Stimulated activated CD4-positive, alpha-beta T cell treated with anti-CD3 and anti-CD28 coated beads, Interleukin-2, amount 100 ng/mL, for 48 hours (primary cell): Measurements from ENCODE around the gene KLHL9.
A peak's percentile ranks its signal among the peaks of the same experiment; 100 is the strongest.
"Not testable (repeated sequence)": the region's sequence is repeated elsewhere in the genome, so short reads cannot be mapped to it uniquely, and the experiment has no call there.

ENCODE experiments used
- DNase-seq, 2 donors: peaks; one replicate each; pipeline ENCODE4 v3.0.0-alpha.2; 2020

KLHL9 gene, protein sequence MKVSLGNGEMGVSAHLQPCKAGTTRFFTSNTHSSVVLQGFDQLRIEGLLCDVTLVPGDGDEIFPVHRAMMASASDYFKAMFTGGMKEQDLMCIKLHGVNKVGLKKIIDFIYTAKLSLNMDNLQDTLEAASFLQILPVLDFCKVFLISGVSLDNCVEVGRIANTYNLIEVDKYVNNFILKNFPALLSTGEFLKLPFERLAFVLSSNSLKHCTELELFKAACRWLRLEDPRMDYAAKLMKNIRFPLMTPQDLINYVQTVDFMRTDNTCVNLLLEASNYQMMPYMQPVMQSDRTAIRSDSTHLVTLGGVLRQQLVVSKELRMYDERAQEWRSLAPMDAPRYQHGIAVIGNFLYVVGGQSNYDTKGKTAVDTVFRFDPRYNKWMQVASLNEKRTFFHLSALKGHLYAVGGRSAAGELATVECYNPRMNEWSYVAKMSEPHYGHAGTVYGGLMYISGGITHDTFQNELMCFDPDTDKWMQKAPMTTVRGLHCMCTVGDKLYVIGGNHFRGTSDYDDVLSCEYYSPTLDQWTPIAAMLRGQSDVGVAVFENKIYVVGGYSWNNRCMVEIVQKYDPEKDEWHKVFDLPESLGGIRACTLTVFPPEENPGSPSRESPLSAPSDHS

DNA sequence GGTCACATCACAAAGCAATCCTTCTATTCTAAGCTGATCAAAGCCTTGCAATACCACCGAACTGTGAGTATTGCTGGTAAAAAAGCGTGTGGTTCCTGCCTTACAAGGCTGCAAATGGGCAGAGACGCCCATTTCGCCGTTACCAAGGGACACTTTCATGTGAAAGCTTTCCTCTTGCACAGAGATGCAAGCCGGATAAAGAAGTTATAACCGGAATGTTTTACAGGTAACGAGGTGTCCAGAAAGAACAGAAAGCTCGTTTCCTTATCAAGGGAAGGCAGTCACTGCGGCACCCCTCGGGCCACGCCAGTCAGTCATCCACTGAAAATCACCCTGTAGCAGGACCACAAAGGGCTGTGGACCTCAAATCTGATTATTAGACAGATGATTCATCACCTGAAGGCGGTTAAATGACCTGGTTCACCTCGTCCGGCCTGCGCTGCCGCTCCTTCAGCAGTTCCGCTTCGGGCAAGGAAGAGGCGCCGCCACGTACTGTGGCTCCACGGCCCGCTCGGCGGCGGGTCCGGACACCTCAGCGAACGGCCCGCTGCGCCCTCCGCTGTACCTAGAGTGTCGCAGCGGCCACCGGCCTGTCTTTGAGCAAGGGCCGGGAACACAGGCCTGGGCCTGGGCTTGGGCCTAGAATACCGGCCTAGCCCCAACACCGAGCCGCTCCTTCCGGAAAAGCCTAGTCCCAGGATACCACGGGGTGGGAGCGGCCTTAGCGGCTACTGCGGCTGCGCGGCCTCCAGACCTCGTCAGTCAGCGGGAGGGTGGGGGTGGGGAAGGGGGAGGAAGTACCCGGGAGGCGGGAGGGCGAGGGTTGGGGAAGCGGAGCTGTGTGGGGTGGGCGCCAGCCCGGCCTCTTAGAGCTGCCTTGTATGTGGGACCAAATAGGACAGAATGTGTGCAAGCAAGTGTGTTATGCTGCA, at the start of gene KLHL9:
Gene KLHL9 (minus strand): TSS at position 704 of the 932 bp plus-strand sequence. CDS start 545 bp downstream, at position 159.
- DNase-seq = peak; percentile 78 to 80

DNA sequence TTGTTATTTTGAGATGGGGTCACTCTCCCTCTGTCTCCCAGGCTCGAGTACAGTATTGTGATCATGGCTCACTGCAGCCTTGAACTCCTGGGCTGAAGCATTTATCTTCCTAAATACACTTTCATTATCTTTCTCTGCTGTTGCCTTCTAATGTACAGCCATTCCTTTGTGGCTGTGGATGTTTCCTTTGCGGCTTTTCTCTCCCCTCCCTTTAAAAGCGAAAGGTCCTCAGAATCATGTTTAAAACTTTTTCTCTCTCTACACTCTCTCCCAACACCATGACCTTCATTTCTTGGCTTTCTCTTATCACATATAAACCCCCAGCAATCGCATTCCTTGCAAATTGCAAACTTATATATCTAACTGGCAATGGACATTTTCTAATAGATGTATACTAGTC, 48.4 kb upstream of the KLHL9 start:
- no peak for DNase-seq

DNA sequence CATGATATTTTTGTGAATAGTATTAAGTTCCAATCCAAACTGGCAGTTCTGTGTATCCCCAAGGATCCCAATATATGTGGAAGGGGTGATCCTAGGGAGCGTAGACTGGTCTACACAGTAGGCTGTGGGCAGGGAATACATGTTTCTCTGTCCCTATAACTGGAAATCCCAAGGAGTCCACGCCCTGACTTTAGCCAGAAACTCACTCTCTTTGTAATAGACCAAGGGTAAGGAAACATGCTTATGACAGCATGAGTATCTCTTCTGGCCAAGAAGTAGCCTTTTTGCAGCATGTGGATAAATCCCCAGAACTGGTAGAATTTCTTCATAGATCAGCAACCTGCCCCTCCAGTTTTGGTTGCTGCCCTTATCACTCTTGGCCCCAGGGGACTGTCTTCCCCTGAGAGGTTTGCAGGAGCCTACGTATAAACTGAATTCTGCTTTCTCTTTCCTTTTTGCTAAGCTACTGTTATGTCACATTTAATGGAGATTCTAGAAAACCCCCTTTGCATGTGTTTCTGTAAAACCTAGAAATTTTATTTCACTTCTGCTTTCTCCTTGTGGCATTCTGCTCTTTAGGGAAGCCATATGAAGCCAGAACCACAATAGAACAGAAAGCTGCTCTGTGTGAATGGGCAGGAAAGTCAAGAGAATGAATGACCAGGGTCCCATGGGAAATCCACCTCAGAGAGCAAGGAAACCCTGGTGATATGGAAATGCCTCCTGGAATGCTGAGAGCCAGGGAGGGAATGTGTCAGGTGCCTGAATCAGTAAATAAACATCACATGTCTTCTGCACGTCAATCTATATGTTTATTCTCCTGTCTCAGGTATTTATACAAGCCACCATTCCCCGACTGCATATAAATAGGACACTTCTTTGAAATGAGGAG, 46.5 kb upstream of the KLHL9 start:
- DNase-seq = no peak

DNA sequence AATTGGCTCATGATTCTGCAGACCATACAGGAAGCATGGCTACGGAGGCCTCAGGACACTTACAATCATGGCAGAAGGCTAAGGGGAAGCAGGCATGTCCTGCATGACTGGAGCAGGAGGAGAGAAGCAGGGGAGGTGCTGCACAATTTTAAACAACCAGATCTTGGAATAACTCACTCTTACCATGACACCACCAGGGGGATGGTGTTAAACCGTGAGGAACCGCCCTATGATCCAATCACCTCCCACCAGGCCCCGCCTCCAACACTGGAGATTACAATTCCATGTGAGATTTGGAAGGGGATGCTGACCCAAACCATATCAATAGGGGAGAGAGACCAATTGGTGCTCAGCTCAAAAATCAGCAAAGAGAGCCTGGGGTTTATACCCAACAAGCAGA, 36.3 kb upstream of the KLHL9 start:
- DNase-seq = not testable (repeated sequence)

DNA sequence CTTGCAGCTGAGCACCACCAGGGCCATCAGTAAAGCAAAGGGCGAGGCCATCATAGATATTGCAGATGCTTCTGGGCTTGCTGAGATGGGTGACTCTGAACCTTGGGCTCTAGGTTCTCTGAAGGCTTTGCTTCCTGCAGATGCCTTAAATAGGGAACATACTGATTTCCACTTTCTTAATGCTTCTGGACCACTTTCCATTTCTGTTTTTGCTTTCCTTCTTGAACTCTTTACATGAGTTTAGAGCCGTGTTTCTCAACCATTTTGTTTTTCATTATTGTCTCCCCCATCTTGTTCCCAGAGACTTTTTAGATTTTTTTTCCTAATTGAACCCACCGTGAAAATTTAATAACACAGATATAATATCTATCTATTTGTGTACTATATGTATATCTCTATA, 32.8 kb upstream of the KLHL9 start, which contains the start of gene IFNA13:
Gene IFNA13 (minus strand): TSS at position 101 of the 400 bp plus-strand sequence. CDS start 47 bp downstream, at position 54.
- DNase-seq = no peak

DNA sequence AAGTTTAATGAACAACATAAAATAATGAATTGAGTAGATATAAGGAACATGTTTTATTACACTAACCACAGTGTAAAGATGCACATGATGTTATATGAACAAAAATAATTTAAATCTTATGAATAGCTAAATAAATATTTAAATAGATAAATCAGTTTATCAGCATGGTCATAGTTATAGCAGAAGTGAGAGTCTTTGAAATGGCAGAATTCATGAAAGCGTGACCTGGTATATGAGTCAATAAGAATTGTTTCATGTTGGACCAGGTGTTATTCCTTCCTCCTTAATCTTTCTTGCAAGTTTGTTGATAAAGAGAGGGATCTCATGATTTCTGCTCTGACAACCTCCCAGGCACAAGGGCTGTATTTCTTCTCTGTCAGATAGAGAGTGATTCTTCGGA, 32.0 kb upstream of the KLHL9 start:
- DNase-seq = not testable (repeated sequence)

DNA sequence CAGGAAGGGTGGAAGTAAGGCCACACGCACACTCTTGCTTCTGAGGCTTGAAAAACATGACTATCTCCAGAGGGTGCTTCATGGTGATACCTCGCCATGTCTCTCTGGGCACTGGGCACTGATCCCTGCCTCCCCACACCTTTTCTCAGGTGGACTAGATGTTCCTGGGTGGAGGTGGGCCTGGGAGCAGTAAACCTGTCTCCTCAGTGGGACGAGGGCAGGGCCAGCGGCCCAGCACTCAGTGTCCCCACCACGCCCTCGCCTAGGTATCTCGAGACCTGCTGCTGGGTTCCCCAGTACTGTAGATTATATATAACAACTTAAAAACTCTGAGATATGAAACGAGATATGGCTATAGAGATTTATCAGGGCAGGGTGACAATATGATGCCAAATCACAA, 27.1 kb upstream of the KLHL9 start:
- no peak for DNase-seq

DNA sequence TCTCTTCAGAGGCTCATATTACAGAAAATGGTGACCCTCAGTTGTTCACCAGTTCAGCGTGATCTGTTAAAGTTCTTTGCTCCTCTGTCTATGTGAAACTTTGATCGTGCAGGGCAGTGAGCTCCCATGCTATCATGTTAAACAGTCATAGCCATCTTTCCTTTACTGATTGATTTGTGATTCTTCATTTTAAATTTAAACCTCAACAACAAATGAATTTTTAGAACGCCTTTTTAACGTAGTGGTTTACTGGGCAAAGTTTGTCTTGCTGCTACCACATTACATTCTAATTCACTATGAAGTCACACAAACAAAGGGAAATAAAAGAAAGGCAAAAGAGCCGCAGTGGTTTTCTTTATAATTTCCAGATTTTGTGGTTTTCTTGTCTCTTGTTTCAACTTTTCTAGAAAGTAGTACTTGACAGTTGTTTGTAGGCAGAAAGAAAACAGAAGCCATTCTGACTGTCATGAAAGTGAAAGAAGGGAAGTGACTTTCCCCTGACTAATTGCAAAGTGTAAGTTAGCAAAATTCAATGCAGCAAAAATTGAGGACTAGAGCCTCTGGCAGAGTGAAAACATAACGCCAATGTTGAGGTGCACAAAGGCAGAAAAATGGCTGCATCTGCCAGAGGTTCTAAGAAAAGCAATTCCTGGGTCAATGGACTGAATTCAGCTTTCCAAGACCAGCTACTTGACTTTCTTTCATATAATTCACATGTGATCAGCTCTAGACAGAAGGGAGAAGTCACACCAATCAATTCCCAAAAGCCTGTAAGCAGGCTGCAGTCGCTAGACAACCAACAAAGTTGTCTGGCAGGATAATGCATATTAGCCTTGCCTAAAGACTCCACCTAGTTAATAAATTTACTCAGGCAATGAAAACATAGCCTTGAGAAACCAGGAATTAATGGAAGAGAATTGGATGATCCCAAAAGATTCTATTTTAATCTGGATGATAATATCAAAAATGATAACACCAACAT, 22.6 kb upstream of the KLHL9 start:
- DNase-seq = peak in 1 of 2 donors; percentile 2

DNA sequence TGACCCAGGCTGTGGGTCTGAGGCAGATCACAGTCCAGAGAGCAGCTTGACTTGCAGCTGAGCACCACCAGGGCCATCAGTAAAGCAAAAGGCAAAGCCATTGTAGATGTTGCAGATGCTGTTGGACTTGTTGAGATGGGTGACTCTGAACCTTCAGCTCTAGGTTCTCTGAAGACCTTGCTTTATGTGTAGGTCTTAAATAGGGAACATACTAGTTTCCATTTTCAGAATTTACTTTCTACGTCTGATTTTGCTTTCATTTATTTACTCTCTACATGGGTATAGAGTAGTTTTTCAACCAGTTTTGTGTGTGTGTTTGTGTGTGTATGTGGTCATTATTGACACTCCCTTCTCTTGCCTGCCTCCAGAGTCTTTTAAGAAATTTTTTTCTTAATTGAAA, 15.6 kb upstream of the KLHL9 start, which contains the start of gene IFNA6:
Gene IFNA6 (minus strand): TSS at position 101 of the 400 bp plus-strand sequence. CDS start 0 bp downstream, at position 101.
- DNase-seq = no peak

DNA sequence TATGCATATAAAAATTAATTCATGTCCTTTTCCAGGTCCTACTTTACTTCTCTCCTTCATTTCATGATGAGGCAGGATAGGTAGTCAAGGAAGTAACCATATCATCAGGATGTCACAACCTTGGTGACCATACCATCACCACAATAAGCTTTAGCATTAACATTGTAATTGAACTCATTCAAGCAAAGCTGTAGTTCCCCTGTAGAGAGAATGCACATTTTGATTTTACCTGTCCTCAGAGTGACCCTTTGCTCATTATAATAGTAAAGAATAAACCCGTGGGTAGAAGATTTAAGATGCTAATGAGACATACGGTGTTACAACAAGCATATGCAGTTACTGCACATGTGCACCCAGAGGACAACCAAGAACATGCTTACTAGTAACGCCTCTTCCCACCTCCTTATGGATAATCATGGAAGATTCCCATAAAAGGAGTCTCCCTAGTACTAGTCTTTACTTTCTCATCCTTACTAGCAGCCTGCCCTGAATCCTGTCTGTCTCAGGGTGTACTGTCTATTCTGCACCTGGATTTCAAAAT, 13.3 kb upstream of the KLHL9 start:
- DNase-seq = no peak

DNA sequence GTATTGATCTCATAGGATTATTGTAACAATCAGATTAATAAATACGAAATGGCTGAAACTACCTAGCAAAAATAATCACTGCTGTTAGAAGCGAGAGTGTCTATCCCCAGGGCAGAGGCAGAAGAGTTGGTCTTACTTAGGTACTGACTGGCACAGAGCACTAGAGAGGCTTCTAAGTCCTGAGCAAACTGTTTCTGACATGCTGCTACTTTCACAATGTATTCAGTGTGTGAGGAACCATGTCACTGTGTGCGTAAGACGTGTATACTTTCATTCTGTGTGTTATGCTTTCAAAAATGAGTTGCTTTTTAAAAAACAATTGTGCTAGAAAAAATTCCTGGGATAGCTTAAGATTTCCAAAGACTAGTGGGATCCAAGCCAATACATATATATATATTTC, 5.5 kb upstream of the KLHL9 start:
- no peak for DNase-seq

DNA sequence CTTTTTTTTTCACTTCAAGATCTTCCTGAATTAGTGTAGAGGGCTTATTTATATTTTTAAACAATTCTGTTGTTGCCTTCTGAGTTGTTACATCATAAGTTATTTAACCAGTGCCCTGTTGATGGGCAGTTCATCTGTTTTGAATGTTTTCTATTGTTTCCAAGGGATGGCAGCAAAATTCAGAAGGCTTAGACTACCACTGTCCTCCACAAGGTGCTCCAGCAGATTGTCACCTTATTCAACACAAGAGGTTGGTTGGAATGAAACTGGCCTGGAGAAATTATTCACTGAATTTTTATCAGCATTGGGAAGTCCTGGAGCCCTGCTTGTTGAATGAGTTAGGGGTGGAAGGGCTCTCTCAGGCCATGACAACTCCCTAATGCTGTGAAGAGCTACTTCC, 1.3 kb upstream of the KLHL9 start:
- DNase-seq = no peak

DNA sequence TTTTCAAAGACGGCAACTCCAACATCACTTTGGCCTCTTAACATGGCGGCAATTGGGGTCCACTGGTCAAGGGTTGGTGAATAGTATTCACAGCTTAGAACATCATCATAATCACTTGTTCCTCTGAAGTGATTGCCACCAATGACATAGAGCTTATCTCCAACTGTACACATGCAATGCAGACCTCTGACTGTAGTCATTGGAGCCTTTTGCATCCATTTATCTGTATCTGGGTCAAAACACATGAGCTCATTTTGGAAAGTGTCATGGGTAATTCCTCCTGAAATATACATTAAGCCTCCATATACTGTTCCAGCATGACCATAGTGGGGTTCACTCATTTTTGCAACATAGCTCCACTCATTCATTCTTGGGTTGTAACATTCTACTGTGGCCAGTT, 2.0 kb downstream of the KLHL9 start:
- DNase-seq = no peak

DNA sequence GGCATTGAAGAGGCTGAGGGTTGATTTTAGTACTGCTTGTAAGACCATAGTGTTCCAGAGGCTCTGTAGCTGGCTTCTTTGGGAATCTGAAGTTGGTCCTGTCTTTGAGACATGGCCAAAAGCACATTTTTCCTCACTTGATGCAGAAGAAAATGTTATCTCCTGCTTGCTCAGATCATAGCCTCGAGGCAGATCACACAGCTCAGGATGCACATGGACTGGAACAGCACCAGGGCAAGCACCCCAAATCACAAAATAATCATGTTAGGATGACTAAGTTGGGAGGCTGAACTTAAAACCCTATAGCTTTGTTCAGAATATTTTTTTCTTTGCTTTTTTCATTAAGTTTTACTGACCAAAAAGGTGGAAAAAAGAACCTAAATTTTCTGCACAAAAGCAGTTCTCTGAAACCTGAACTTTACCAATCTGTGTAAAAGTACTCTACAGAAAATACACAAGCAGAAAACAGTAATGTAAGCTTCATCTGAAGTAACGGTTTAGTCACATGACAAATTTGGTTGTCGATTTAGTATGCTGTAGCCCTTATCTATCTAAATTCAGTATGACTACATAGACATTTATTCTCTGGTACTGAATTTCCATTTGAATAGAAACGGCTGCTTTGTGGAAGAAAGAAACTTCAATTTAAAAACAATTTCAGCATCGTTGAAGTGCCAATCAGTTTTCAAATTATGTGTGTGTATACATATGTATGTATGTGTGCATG, 3.4 kb downstream of the KLHL9 start:
- DNase-seq = no peak

DNA sequence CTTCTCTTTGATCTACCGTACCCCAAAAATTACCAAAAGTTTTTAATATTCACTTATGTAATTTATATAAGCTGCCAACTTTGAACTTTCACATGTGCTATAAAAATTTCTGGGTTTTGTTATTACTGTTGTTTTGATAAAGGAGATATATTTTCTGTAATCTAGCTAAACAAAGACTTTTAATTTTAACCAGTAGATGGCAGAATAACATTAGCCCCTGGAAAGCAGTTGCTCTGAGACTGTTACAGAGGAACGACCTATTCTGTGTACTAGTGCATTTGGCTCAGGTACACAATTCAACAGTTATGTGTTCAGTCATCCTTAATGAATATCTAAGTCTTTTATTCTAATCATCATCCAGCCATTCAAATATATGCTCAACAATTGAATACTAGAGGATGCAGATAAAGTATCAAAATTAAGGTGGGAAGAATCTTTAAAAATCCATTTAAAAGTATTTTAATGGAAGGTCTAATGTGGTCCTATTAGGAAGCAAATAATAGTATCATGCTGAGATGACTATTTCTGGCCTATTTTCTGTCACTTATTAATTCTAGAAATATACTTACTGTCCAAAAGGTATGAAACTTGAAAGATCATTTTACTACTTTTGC, 8.6 kb downstream of the KLHL9 start:
- no peak for DNase-seq

DNA sequence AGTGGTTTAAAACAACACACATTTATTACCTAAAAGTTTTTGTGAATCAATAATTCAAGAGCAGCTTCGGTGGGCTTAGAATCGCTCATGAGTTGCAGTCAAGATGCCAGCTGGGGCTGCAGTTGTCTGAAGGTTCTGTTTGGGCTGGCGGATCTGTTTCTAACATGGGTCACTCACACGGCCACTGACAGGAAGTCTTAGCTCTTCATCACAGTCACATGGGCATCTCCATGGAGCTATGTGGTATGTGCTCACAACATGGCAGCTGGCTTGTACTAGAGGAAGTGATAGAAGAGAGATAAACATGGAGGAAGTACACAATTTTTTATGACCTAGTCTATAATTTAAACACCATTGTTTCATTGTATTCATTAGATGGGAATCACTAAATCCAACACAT, 11.2 kb downstream of the KLHL9 start:
- no peak for DNase-seq

DNA sequence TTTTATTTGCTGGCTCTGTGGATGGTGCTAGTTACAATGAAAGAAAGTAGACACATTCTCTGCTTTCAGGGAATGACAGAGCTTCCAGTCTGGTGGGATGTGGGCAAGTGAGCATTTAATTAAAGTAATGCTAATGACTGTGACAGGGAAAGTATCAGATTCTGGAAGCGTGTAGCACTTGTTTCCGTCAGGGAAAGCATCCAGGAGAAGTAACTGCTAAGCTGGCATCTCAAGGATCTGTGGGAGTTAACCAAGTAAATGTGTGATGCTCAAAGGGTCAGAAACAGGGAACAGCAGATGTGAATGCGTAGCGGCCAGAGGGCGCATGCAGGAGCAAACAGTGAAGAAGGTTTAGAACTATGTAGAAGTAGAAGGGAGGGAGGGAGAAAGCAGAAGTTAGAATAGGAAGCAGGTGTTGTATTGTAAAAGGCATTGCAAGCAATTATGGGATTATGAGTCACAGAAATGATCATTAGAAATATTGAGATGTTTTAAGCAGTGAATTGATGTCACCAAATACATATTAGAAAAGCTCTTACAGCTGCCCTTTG, 12.2 kb downstream of the KLHL9 start:
- no peak for DNase-seq

DNA sequence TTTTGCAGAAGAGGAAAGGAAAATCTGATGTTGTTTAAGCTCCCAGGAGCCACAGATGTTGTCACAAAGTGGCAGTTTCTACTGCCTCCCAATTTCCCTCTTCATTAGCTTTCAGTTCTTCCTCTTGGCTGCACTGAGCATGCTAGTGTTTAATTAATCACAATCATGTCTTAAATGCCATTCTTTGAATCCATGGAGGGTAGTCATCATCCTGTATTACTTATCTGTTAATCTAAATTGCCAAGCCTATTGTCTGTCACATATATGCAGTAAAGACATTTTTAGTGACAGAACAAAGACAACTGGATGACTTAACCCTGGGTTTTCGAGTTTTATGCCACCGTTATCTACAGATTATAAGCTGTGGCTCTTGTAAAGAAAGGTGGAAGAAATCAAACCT, 14.7 kb downstream of the KLHL9 start:
- no peak for DNase-seq
